Activated naive CD4-positive, alpha-beta T cell treated with anti-CD3 and anti-CD28 coated beads, Interleukin-2, amount 10 ng/mL, durations not matched to agents 7 days and 5 days (primary cell): ENCODE data around the gene ACAA2.

Experiments
- CTCF ChIA-PET: fragments of 350-600 bp; sonication (Branson Sonifier 250); formaldehyde crosslinking; loops from one replicate; lab custom pipeline; 2021; ENCODE audit warnings: antibody characterized with exemption; lab: Charles Lee
- DNase-seq: peaks from one replicate; pipeline ENCODE4 v3.0.0-alpha.2; 2020
- H3K27ac Mint-ChIP-seq: one replicate; pipeline ENCODE4 v1.8.0; 2021; ENCODE audit warnings: mild to moderate bottlenecking, moderate library complexity, mixed read lengths
- H3K27me3 Mint-ChIP-seq: one replicate; pipeline ENCODE4 v1.8.0; 2021; ENCODE audit warnings: mild to moderate bottlenecking, mixed read lengths
- H3K36me3 Mint-ChIP-seq: one replicate; pipeline ENCODE4 v1.8.0; 2021; ENCODE audit warnings: mixed read lengths
- H3K4me1 Mint-ChIP-seq: one replicate; pipeline ENCODE4 v1.8.0; 2021; ENCODE audit warnings: mixed read lengths
- H3K4me3 Mint-ChIP-seq: one replicate; pipeline ENCODE4 v1.8.0; 2021; ENCODE audit warnings: mild to moderate bottlenecking, moderate library complexity, mixed read lengths
- H3K9me3 Mint-ChIP-seq: one replicate; pipeline ENCODE4 v1.8.0; 2021; ENCODE audit warnings: mixed read lengths

ACAA2 gene

GRCh38 chr18:49758263-49758610 is 55.1 kb downstream of the ACAA2 start:
- no peak for DNase-seq
- Mint-ChIP-seq H3K9me3 (no peaks in the 10 kb centered on the region), H3K27me3 (no peaks in the 10 kb centered on the region), H3K4me3 (no peak overlapping the region), H3K4me1 (no peaks in the 10 kb centered on the region), H3K36me3 (no peaks in the 10 kb centered on the region), H3K27ac (no peak overlapping the region)
- CTCF ChIA-PET: interaction anchor here (0.5 kb wide), 1 partner anchor 100 kb away, joined by 3 read pairs; no protein-coding TSS in a partner anchor

- H3K4me3 Mint-ChIP-seq: no peak overlapping the region
- no peaks in the 10 kb centered on the region for H3K4me1 Mint-ChIP-seq
- peak overlapping the region; percentile 40 for H3K27ac Mint-ChIP-seq
- peaks cover 5% of the 10 kb centered on the region for H3K27me3 Mint-ChIP-seq
- H3K9me3 Mint-ChIP-seq: no peaks in the 10 kb centered on the region
- no peak for DNase-seq
- CTCF ChIA-PET: no interaction called here
- no peaks in the 10 kb centered on the region for H3K36me3 Mint-ChIP-seq
These were observed 55.6 kb downstream of the ACAA2 start for GRCh38 chr18:49757513-49758262.

GRCh38 chr18:49756671-49757362 is 56.5 kb downstream of the ACAA2 start:
- CTCF ChIA-PET: no interaction called here
- no peak overlapping the region for H3K4me3 Mint-ChIP-seq
- peaks cover 2% of the 10 kb centered on the region for H3K4me1 Mint-ChIP-seq

GRCh38 chr18:49756135-49756534 is 57.2 kb downstream of the ACAA2 start:
- Mint-ChIP-seq H3K4me3 (no peak overlapping the region), H3K4me1 (peaks cover 6% of the 10 kb centered on the region), H3K27ac (no peak overlapping the region), H3K36me3 (no peaks in the 10 kb centered on the region), H3K27me3 (peaks cover 20% of the 10 kb centered on the region), H3K9me3 (no peaks in the 10 kb centered on the region)
- CTCF ChIA-PET: no interaction called here
- no peak for DNase-seq

More at GRCh38 chr18:49756671-49757362, 56.5 kb downstream of the ACAA2 start:
- H3K36me3 Mint-ChIP-seq: no peaks in the 10 kb centered on the region
- no peak overlapping the region for H3K27ac Mint-ChIP-seq
- H3K9me3 Mint-ChIP-seq: no peaks in the 10 kb centered on the region
- peaks cover 13% of the 10 kb centered on the region for H3K27me3 Mint-ChIP-seq
- DNase-seq: no peak

- peaks cover 22% of the 10 kb centered on the region for H3K27me3 Mint-ChIP-seq
- no peaks in the 10 kb centered on the region for H3K36me3 Mint-ChIP-seq
These were observed 57.8 kb downstream of the ACAA2 start for GRCh38 chr18:49755489-49755888.

GRCh38 chr18:49754866-49755265 is 58.5 kb downstream of the ACAA2 start:
- CTCF ChIA-PET: no interaction called here
- no peak overlapping the region for H3K4me3 Mint-ChIP-seq
- H3K4me1 Mint-ChIP-seq: peaks cover 6% of the 10 kb centered on the region
- H3K27ac Mint-ChIP-seq: no peak overlapping the region
- DNase-seq: no peak
- H3K27me3 Mint-ChIP-seq: peaks cover 22% of the 10 kb centered on the region
- no peaks in the 10 kb centered on the region for H3K36me3 Mint-ChIP-seq
- no peaks in the 10 kb centered on the region for H3K9me3 Mint-ChIP-seq

More at GRCh38 chr18:49755489-49755888, 57.8 kb downstream of the ACAA2 start:
- Mint-ChIP-seq H3K4me3 (no peak overlapping the region), H3K27ac (no peak overlapping the region), H3K9me3 (no peaks in the 10 kb centered on the region), H3K4me1 (peaks cover 6% of the 10 kb centered on the region)
- CTCF ChIA-PET: no interaction called here
- DNase-seq: no peak

- Mint-ChIP-seq H3K4me1 (peaks cover 6% of the 10 kb centered on the region), H3K27me3 (peaks cover 22% of the 10 kb centered on the region), H3K27ac (no peak overlapping the region), H3K9me3 (no peaks in the 10 kb centered on the region), H3K4me3 (no peak overlapping the region), H3K36me3 (no peaks in the 10 kb centered on the region)
- DNase-seq: no peak
- CTCF ChIA-PET: no interaction called here
These were observed 59.7 kb downstream of the ACAA2 start for GRCh38 chr18:49753643-49754042.

- peaks cover 6% of the 10 kb centered on the region for H3K4me1 Mint-ChIP-seq
- no peak for DNase-seq
- H3K4me3 Mint-ChIP-seq: no peak overlapping the region
- no peaks in the 10 kb centered on the region for H3K36me3 Mint-ChIP-seq
- no peak overlapping the region for H3K27ac Mint-ChIP-seq
- CTCF ChIA-PET: no interaction called here
- peaks cover 22% of the 10 kb centered on the region for H3K27me3 Mint-ChIP-seq
- no peaks in the 10 kb centered on the region for H3K9me3 Mint-ChIP-seq
These were observed 61.3 kb downstream of the ACAA2 start for GRCh38 chr18:49752095-49752457.

GRCh38 chr18:49751427-49752094 is 61.8 kb downstream of the ACAA2 start:
- no peaks in the 10 kb centered on the region for H3K9me3 Mint-ChIP-seq
- peaks cover 6% of the 10 kb centered on the region for H3K4me1 Mint-ChIP-seq
- CTCF ChIA-PET: no interaction called here
- H3K27me3 Mint-ChIP-seq: peaks cover 27% of the 10 kb centered on the region
- H3K27ac Mint-ChIP-seq: no peak overlapping the region
- H3K36me3 Mint-ChIP-seq: no peaks in the 10 kb centered on the region
- no peak for DNase-seq
- no peak overlapping the region for H3K4me3 Mint-ChIP-seq

GRCh38 chr18:49749563-49749962 is 63.8 kb downstream of the ACAA2 start:
- Mint-ChIP-seq H3K4me3 (no peak overlapping the region), H3K27ac (no peak overlapping the region), H3K27me3 (peaks cover 39% of the 10 kb centered on the region), H3K9me3 (no peaks in the 10 kb centered on the region), H3K36me3 (no peaks in the 10 kb centered on the region), H3K4me1 (peaks cover 6% of the 10 kb centered on the region)
- DNase-seq: no peak
- CTCF ChIA-PET: interaction anchor here (0.6 kb wide), 1 partner anchor 138 kb away, joined by 3 read pairs; no protein-coding TSS in a partner anchor

GRCh38 chr18:49747876-49748275 is 65.5 kb downstream of the ACAA2 start:
- H3K27ac Mint-ChIP-seq: no peak overlapping the region
- H3K4me3 Mint-ChIP-seq: no peak overlapping the region
- DNase-seq: no peak
- H3K36me3 Mint-ChIP-seq: no peaks in the 10 kb centered on the region
- peaks cover 6% of the 10 kb centered on the region for H3K4me1 Mint-ChIP-seq
- H3K27me3 Mint-ChIP-seq: peaks cover 45% of the 10 kb centered on the region
- H3K9me3 Mint-ChIP-seq: no peaks in the 10 kb centered on the region
- CTCF ChIA-PET: no interaction called here

- Mint-ChIP-seq H3K36me3 (no peaks in the 10 kb centered on the region), H3K27ac (no peak overlapping the region), H3K9me3 (no peaks in the 10 kb centered on the region), H3K27me3 (peaks cover 32% of the 10 kb centered on the region), H3K4me1 (no peaks in the 10 kb centered on the region), H3K4me3 (no peak overlapping the region)
- CTCF ChIA-PET: interaction anchor here (1.4 kb wide), 1 partner anchor 113 kb away, joined by 3 read pairs; no protein-coding TSS in a partner anchor
- no peak for DNase-seq
These were observed 68.0 kb downstream of the ACAA2 start for GRCh38 chr18:49745045-49746014.

GRCh38 chr18:49744376-49745008 is 68.8 kb downstream of the ACAA2 start:
- no peak overlapping the region for H3K4me3 Mint-ChIP-seq
- H3K36me3 Mint-ChIP-seq: no peaks in the 10 kb centered on the region
- CTCF ChIA-PET: interaction anchor here (1.4 kb wide), 1 partner anchor 114 kb away, joined by 3 read pairs; no protein-coding TSS in a partner anchor
- no peaks in the 10 kb centered on the region for H3K4me1 Mint-ChIP-seq
- peaks cover 32% of the 10 kb centered on the region for H3K27me3 Mint-ChIP-seq
- H3K27ac Mint-ChIP-seq: no peak overlapping the region
- no peaks in the 10 kb centered on the region for H3K9me3 Mint-ChIP-seq
- DNase-seq: no peak
